Inferior parietal cortex (tissue), 1 donor: ENCODE measurements around the gene EEIG1.

ENCODE experiments used
- DNase-seq: peaks from one replicate; pipeline ENCODE4 v3.0.0-alpha.2; 2016; ENCODE audit errors: extremely low spot score

The EEIG1 gene

DNA sequence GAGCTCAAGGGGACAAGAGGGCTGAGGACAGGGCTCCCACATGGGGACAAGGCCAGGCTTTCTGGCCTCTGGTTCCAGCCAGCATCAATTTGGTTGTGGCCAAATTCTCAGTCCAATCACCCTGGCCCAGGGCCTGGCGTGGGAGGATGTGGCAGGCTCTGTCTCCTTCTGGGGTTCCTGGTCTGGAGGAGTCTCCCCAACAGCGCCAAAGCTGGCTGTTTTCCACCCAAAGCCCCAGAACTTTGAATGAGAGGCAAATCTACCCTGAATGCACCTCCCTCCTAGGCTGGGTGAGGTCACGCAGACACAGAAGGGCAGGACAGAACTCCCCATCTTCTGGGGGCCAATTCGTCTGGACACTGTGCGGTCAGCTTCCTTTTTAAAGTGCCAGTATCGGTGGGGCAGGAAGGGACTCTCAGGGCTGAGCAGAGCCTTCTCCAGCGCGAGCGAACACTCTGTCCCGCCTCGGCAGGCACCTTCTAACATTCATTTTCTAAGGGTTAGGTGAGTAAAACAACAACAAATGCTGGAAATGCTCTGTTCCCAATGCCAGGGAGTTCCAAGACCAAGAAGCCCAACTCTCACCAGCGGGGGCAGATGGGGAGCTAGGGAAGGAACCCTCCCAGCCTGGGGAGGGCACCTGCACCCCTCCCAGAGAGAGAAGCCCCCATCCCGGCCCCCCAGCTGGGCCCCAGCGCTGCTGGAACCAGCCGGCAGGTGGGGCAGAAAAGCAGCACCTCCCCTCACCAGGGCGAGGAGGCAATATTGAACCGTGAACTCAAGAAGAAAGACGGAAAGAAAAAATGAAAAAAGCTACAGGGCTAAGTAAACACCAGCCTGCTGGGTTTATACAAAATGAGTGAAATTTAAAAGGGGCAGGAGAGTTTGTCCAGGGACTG lies 39.5 kb downstream of the EEIG1 start:
- DNase-seq: no peak

DNA sequence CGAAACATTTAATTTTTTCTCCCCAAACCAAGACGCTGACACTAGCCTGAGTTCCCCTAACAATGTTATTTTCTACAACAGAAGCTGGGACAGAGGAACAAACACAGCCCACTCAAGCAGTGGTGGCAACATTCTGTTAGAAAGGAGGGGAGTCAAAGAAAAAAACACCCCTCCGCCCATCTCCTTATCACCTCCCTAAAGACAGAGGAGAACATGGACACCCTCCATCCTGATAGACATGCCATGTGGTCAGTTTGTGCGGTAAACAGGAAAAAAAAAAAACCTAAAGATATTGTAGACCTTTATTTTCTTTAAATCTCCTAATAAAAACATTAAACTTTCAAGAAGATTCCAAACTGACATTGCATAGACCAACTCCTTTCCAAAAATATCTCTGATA lies 40.2 kb downstream of the EEIG1 start:
- DNase-seq: no peak

- DNase-seq: no peak
Observed at GRCh38 chr9:127938298-127938690, 42.5 kb downstream of the EEIG1 start.

- DNase-seq: peak; percentile 89
Observed at GRCh38 chr9:127937388-127938297, 43.1 kb downstream of the EEIG1 start, which contains the start of gene DPM2. Gene DPM2, minus strand, starts transcription at chr9:127937854. Its CDS starts 34 bp downstream, at chr9:127937820.

DNA sequence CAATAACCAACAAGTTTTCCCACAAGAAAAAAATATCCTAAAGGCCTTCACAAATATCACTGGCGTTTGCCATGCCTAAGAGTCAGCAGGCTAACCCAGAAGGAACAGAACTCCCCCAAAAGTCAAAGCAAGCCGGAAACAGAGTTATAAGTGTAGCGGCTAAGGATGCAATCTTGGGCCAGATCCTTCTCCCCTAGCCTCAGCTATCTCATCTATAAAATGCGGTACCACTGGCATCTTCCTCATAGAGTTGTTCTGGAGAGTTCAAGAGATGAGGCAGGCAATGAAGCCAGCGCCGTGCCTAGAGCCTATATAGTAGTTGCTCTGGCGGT lies 43.8 kb downstream of the EEIG1 start:
- no peak for DNase-seq

GRCh38 chr9:127936347-127936852 lies 44.4 kb downstream of the EEIG1 start:
- no peak for DNase-seq

DNA sequence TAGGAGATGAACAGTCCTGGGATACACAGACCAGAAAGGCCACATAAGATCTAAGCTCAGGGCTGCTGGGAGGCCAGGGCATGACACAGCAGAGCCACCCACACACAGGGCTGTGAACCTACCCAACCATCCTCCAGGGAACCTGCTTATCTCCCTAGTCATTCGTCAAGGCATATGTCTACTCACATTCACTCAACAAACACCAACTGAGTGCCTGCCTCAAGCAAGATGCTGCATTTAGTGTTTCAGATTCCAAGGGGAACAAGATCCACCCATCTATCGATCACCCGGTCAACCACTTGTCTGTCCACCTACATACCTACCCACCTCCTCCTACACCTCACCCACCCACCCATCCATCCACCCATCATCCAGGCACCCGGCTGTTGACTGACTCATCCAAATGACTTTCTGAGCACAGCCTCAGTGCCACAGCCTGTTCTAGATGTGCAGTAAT lies 45.0 kb downstream of the EEIG1 start:
- DNase-seq: no peak

GRCh38 chr9:127934986-127935385 lies 45.8 kb downstream of the EEIG1 start:
- no peak for DNase-seq

- DNase-seq: no peak
Observed at GRCh38 chr9:127934248-127934647, 46.5 kb downstream of the EEIG1 start.

DNA sequence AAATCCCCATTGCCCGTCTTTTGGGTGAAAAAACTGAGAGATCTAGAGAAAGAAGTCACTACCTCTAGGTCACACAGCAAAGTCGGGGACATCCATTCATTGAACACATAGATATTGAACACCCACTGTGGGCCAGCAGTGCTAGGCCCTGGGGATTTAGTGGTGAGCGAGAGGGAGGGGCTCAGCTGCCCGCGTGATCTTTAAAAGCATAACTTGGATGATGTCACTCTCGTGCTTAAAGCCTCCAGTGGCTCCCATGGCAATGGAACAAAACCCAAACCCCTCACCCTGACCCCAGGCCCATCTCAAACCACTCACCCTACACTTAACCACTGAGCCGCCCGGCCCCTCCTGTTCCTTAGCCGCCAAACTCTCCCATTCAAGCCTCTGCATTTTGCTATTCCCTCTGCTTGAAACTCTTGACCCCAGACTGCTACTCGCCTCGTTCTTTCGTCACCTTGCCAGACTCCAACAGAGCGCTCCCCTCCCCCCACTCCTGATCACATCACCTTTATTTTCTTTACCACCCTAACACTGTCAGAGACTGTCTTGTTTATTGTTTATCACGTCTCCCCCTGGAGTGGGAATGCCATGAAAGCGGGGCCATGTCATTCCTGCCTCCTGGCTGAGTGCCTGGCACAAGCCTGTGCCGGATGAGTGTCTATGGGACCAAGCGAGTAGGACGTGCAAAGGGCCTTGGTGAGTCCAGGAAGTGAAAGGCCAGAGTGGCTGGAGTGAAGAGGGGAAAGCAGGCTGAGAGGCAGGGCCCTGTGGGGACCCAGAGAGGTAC lies 49.5 kb downstream of the EEIG1 start:
- no peak for DNase-seq
